ENCODE measurements around the gene PYGO2.

DNA sequence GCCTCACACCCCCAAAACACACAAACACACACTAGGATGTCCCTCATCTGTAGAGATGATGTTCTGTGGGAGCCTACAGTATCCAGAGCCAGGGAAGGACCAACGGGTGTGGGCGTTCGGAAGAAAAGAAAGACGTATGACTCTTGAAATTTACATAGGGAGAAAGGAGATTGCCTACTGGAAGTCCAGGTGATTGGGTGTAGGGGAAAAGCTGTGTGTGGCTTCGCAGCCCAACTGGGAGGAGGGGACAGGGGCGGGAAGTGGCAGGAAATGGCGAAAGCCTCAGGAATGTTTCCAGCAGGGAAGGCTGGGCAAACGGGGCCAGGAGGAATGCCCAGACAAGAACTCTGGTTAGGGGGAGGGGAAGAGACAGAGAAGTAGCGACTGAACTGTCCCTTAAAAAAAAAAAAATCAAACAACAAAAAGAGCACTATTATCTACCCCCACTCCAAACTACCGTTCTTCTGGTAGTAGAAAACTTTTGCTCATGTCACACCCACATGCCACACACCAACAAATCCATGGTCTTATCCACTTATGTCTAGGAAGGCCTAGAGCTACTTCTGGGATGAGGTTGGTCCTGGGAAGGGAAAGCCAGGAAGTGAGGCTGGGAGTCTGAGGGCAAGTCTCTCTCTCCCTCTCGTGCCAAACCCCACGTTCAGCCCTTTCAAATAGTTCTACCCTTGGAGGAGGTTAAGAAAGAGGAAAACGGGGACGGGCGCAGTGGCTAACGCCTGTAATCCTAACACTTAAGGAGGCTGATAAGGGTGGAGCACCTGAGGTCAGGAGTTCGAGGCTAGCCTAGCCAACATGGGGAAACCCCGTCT, 11.1 kb upstream of the PYGO2 start:
- no peak for TF ChIP-seq TAF1 (IDR thresholded peaks at IDR 0.05; ENCODE audit: borderline replicate concordance, low read depth, low read length)
- no peak for TF ChIP-seq POLR2AphosphoS5 (IDR thresholded peaks at IDR 0.05; ENCODE audit: low read depth, low read length)
